Measurements from ENCODE around the gene RPL22L1.

- TF ChIP-seq CTCF (IDR thresholded peaks at IDR 0.05) (no peak), EZH2 (IDR thresholded peaks at IDR 0.05; ENCODE audit: borderline replicate concordance, insufficient read depth, low read depth, low read length, poor library complexity, severe bottlenecking) (no peak)
Observed at GRCh38 chr3:170899455-170899854, 29.5 kb upstream of the RPL22L1 start.
